Suprapubic skin (tissue), 4 donors: ENCODE results near the gene SIL1.

Source experiments
- CTCF ChIP-seq, 2 donors: fragments of 200-600 bp in 1 of 2; fragments of 450-650 bp in 1 of 2; sonication (generic) in 1 of 2; IDR thresholded peaks; one replicate each; pipeline ENCODE4 v1.5.1; 2016 to 2019; ENCODE audit warnings: antibody characterized with exemption in 2 of 2, mild to moderate bottlenecking in 1 of 2, moderate library complexity in 1 of 2
- EP300 ChIP-seq: sonication (generic); formaldehyde crosslinking; IDR thresholded peaks from one replicate; pipeline ENCODE4 v1.6.1; 2017; ENCODE audit warnings: antibody characterized with exemption
- POLR2A ChIP-seq, 2 donors: fragments of 450-650 bp; IDR thresholded peaks; one replicate each; pipeline ENCODE4 v1.6.1; 2017; ENCODE audit warnings: antibody characterized with exemption in 2 of 2, mild to moderate bottlenecking in 2 of 2, moderate library complexity in 2 of 2
- POLR2AphosphoS5 ChIP-seq, 3 donors: sonication (generic); formaldehyde crosslinking; IDR thresholded peaks; one replicate each; pipeline ENCODE4 v1.6.1; 2017; ENCODE audit warnings: antibody characterized with exemption in 3 of 3

DNA sequence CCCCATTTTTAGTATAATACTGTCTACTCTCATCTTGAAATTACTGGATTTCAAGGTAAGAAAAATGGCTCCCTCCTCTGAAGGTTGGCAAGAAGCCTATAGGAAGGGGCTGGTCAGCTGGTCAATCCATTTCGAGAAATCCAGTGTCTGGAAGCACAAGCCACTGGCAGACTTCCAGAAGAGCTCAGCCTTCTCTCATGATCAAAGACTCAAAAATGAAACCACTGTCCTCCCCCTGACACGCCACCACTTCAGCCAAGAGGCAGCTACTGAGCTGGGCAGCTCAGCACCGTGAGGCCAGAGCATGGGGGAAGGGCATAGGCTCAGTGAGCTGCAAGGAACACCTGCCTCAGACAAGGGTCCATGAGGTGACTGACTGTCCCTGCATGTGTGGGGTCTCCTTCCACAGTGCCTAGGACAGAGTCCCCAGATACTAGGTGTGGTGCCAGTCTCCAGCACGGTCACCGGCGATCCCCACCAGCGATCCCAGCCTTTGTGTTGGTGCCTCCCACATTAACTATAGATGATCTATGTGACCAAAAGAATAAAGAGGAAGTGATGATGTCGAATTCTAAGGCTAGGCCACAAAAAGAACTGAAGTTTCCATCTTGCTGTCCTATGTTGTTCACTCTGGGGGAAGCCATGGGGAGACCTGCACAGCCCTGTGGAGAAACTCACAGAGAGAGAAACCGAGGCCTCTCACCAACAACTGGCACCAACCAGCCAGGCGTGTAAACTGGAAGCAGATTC is 222.9 kb downstream of the SIL1 start:
- TF ChIP-seq POLR2A (IDR thresholded peaks at IDR 0.05), result no peak
- no peak for TF ChIP-seq CTCF (IDR thresholded peaks at IDR 0.05)
- no peak for TF ChIP-seq EP300
- TF ChIP-seq POLR2AphosphoS5 (IDR thresholded peaks at IDR 0.05), result no peak
